HEK293 (cell line): ENCODE results near the gene YEATS4.

Source experiments
- CTCF ChIA-PET: fragments of 350-600 bp; formaldehyde crosslinking; extraction: SDS; loops from one replicate; lab custom pipeline; 2021; ENCODE audit warnings: antibody characterized with exemption; lab: Yijun Ruan, JAX
- POLR2A ChIA-PET: fragments of 300-600 bp; formaldehyde crosslinking; extraction: SDS; loops from one replicate; lab custom pipeline; 2020; ENCODE audit warnings: antibody characterized with exemption, inconsistent platforms; lab: Yijun Ruan, JAX
- H3K27ac ChIP-seq: fragments of 200-500 bp; sonication (Bioruptor generic); 2 replicates; pipeline ENCODE4 v1.5.1; 2014; ENCODE audit warnings: low read depth, low read length, control low read depth, inconsistent platforms; ENCODE audit errors: extremely low read depth
- H3K36me3 ChIP-seq, 2 experiments: fragments of 200-500 bp in 1 of 2; sonication (Bioruptor generic) in 1 of 2; 1 replicate in 1 of 2; 2 replicates in 1 of 2; pipeline ENCODE4 v1.5.1; 2014 to 2017; ENCODE audit warnings: inconsistent platforms in 2 of 2, low read length in 2 of 2; ENCODE audit not compliant: control insufficient read depth in 2 of 2, insufficient read depth in 1 of 2
- H3K4me1 ChIP-seq: fragments of 200-500 bp; sonication (Bioruptor generic); 2 replicates; pipeline ENCODE4 v1.5.1; 2014; ENCODE audit warnings: mild to moderate bottlenecking, low read length, inconsistent platforms; ENCODE audit not compliant: control insufficient read depth, insufficient read depth
- H3K4me3 ChIP-seq: 2 replicates; pipeline ENCODE4 v1.5.1; 2011; ENCODE audit warnings: low read depth, mild to moderate bottlenecking, control low read depth, low read length, moderate library complexity
- H3K9me3 ChIP-seq: fragments of 200-500 bp; sonication (Bioruptor generic); 2 replicates; pipeline ENCODE4 v1.5.1; 2014; ENCODE audit warnings: low read depth, low read length, inconsistent platforms; ENCODE audit not compliant: control insufficient read depth, insufficient read depth
- FEZF1 ChIP-seq: fragments of 450-650 bp; formaldehyde crosslinking; IDR thresholded peaks from 2 replicates; pipeline ENCODE4 v1.5.1; 2016; ENCODE audit warnings: missing biosample characterization, missing genetic modification characterization
- MEIS1 ChIP-seq: sonication (generic); formaldehyde crosslinking; IDR thresholded peaks from 2 replicates; pipeline ENCODE4 v1.8.1; 2022; ENCODE audit warnings: missing genetic modification reagents, mild to moderate bottlenecking, borderline replicate concordance
- SP2 ChIP-seq: fragments of 450-650 bp; formaldehyde crosslinking; IDR thresholded peaks from 2 replicates; pipeline ENCODE4 v1.5.1; 2016; ENCODE audit warnings: missing biosample characterization, missing genetic modification characterization
- ZBTB48 ChIP-seq: fragments of 450-650 bp; formaldehyde crosslinking; IDR thresholded peaks from 2 replicates; pipeline ENCODE4 v1.5.1; 2016; ENCODE audit warnings: missing biosample characterization, missing genetic modification characterization
- ZFP69B ChIP-seq: fragments of 450-650 bp; formaldehyde crosslinking; IDR thresholded peaks from 2 replicates; pipeline ENCODE4 v1.5.1; 2016; ENCODE audit warnings: missing biosample characterization, missing genetic modification characterization
- ZNF138 ChIP-seq: fragments of 450-650 bp; formaldehyde crosslinking; IDR thresholded peaks from 2 replicates; pipeline ENCODE4 v1.5.1; 2016; ENCODE audit warnings: missing biosample characterization, missing genetic modification characterization, borderline replicate concordance
- ZNF146 ChIP-seq: fragments of 450-650 bp; formaldehyde crosslinking; IDR thresholded peaks from 2 replicates; pipeline ENCODE4 v1.5.1; 2016; ENCODE audit warnings: missing biosample characterization, missing genetic modification characterization
- ZNF148 ChIP-seq: fragments of 450-650 bp; formaldehyde crosslinking; IDR thresholded peaks from 2 replicates; pipeline ENCODE4 v1.5.0; 2017; ENCODE audit warnings: missing biosample characterization, missing genetic modification characterization, borderline replicate concordance
- ZNF221 ChIP-seq: fragments of 450-650 bp; formaldehyde crosslinking; IDR thresholded peaks from 2 replicates; pipeline ENCODE4 v1.5.1; 2017; ENCODE audit warnings: missing biosample characterization, missing genetic modification characterization, borderline replicate concordance
- ZNF23 ChIP-seq: fragments of 450-650 bp; formaldehyde crosslinking; IDR thresholded peaks from 2 replicates; pipeline ENCODE4 v1.5.1; 2016; ENCODE audit warnings: missing biosample characterization, missing genetic modification characterization, borderline replicate concordance
- ZNF274 ChIP-seq, 2 experiments: fragments of 200-500 bp in 1 of 2; fragments of 450-650 bp in 1 of 2; sonication (Bioruptor generic) in 1 of 2; formaldehyde crosslinking in 1 of 2; IDR thresholded peaks; 2 replicates each; pipeline versions ENCODE4 v1.5.1 to v1.6.1; 2014 to 2016; ENCODE audit warnings: borderline replicate concordance in 1 of 2, inconsistent platforms in 1 of 2, low read length in 1 of 2, missing biosample characterization in 1 of 2, missing genetic modification characterization in 1 of 2
- ZNF324 ChIP-seq: fragments of 450-650 bp; formaldehyde crosslinking; IDR thresholded peaks from 2 replicates; pipeline ENCODE4 v1.5.1; 2016; ENCODE audit warnings: missing biosample characterization, missing genetic modification characterization
- ZNF391 ChIP-seq: fragments of 450-650 bp; formaldehyde crosslinking; IDR thresholded peaks from 2 replicates; pipeline ENCODE4 v1.5.1; 2016; ENCODE audit warnings: low read depth, missing biosample characterization, missing genetic modification characterization, borderline replicate concordance
- ZNF416 ChIP-seq: fragments of 450-650 bp; formaldehyde crosslinking; IDR thresholded peaks from 2 replicates; pipeline ENCODE4 v1.5.1; 2016; ENCODE audit warnings: missing biosample characterization, missing genetic modification characterization
- ZNF423 ChIP-seq: fragments of 450-650 bp; formaldehyde crosslinking; IDR thresholded peaks from 2 replicates; pipeline ENCODE4 v1.5.1; 2016; ENCODE audit warnings: missing biosample characterization, missing genetic modification characterization
- ZNF510 ChIP-seq: fragments of 450-650 bp; formaldehyde crosslinking; IDR thresholded peaks from 2 replicates; pipeline ENCODE4 v1.5.1; 2018; ENCODE audit warnings: mild to moderate bottlenecking, missing genetic modification characterization, missing biosample characterization; ENCODE audit not compliant: insufficient replicate concordance
- ZNF521 ChIP-seq: fragments of 450-650 bp; formaldehyde crosslinking; IDR thresholded peaks from 2 replicates; pipeline ENCODE4 v1.5.1; 2017; ENCODE audit warnings: missing biosample characterization, mild to moderate bottlenecking, missing genetic modification characterization
- ZNF658 ChIP-seq: fragments of 450-650 bp; formaldehyde crosslinking; IDR thresholded peaks from 2 replicates; pipeline ENCODE4; 2016; ENCODE audit warnings: missing biosample characterization, missing genetic modification characterization
- ZNF660 ChIP-seq: fragments of 450-650 bp; IDR thresholded peaks from 2 replicates; pipeline ENCODE4 v1.5.1; 2018; ENCODE audit warnings: missing biosample characterization, mild to moderate bottlenecking, missing genetic modification characterization
- ZNF670 ChIP-seq: fragments of 450-650 bp; formaldehyde crosslinking; IDR thresholded peaks from 2 replicates; pipeline ENCODE4 v1.5.1; 2016; ENCODE audit warnings: missing biosample characterization, missing genetic modification characterization, low read depth
- ZNF768 ChIP-seq: fragments of 450-650 bp; formaldehyde crosslinking; IDR thresholded peaks from 2 replicates; pipeline ENCODE4 v1.5.1; 2018; ENCODE audit warnings: missing biosample characterization, mild to moderate bottlenecking, missing genetic modification characterization
- TF ChIP-seq, protein P1 (sequence below): fragments of 450-650 bp; formaldehyde crosslinking; IDR thresholded peaks from 2 replicates; pipeline ENCODE4 v1.5.1; 2016; ENCODE audit warnings: missing biosample characterization, missing genetic modification characterization

Gene YEATS4

GRCh38 chr12:69318225-69318624, 41.3 kb upstream of the YEATS4 start (continued):
- TF ChIP-seq ZNF148 (tag by site-specific recombination) (no peak), ZNF324 (tag by site-specific recombination) (no peak), ZNF423 (tag by site-specific recombination) (no peak), MEIS1 (no peak), ZNF521 (tag by site-specific recombination) (no peak), FEZF1 (tag by site-specific recombination) (no peak), ZNF138 (no peak), ZNF23 (tag by site-specific recombination) (no peak), ZNF658 (no peak)
- TF ChIP-seq, protein P1, sequence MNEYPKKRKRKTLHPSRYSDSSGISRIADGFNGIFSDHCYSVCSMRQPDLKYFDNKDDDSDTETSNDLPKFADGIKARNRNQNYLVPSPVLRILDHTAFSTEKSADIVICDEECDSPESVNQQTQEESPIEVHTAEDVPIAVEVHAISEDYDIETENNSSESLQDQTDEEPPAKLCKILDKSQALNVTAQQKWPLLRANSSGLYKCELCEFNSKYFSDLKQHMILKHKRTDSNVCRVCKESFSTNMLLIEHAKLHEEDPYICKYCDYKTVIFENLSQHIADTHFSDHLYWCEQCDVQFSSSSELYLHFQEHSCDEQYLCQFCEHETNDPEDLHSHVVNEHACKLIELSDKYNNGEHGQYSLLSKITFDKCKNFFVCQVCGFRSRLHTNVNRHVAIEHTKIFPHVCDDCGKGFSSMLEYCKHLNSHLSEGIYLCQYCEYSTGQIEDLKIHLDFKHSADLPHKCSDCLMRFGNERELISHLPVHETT (tag by site-specific recombination), result no peak

DNA sequence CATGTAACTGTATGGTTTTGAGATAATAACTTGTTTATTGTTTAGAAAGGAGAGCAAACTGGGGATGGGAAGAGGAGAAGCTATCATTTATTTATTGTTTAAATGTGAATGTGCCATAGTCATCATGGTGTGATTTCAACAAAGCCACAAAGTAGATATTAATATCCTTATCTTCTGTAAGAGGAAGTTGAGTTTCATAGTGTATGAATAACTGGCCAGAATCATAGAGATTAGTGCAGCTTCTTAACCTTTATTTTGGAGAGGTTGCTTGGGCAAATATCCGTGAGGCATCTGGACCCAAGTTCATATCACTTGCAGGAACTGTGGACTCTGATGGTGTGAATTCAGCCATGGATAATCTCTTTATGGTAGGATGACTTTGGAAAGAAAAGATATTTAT, 38.2 kb upstream of the YEATS4 start:
- no peaks in the 10 kb centered on the region; the same call in 1 of the 2 replicates for H3K9me3 ChIP-seq
- no peaks in the 10 kb centered on the region for H3K36me3 ChIP-seq
- H3K4me1 ChIP-seq, result no peaks in the 10 kb centered on the region
- CTCF ChIA-PET, result interaction anchor here (1.1 kb wide), 1 partner anchor 1307 kb away, joined by 3 read pairs; no protein-coding TSS in a partner anchor
- no peak overlapping the region for H3K4me3 ChIP-seq
- TF ChIP-seq ZNF670 (no peak), ZNF521 (tag by site-specific recombination) (no peak), ZBTB48 (tag by site-specific recombination) (no peak), ZNF221 (tag by site-specific recombination) (no peak), ZNF510 (tag by site-specific recombination) (no peak), ZNF416 (no peak), ZFP69B (tag by site-specific recombination) (no peak), ZNF660 (tag by site-specific recombination) (no peak), ZNF391 (tag by site-specific recombination) (no peak), MEIS1 (no peak), SP2 (tag by site-specific recombination) (no peak), ZNF658 (no peak), ZNF146 (tag by site-specific recombination) (no peak), ZNF768 (tag by site-specific recombination) (no peak), ZNF274 (IDR thresholded peaks at IDR 0.05; ENCODE audit: low read length) (no peak), ZNF274 (tag by site-specific recombination; IDR thresholded peaks at IDR 0.05; ENCODE audit: borderline replicate concordance) (no peak)
- TF ChIP-seq, protein P1 (tag by site-specific recombination), result no peak
- POLR2A ChIA-PET, result no interaction called here
- H3K27ac ChIP-seq, result no peak overlapping the region
